ENCODE measurements around the gene GAB1.

GAB1 gene

GRCh38 chr4:143421609-143422008, 84.9 kb downstream of the GAB1 start:
- H3K9me3 ChIP-seq (ENCODE audit: insufficient read depth, low read length) = no peaks in the 10 kb centered on the region
- H3K27ac ChIP-seq (ENCODE audit: low read depth, low read length) = no peak overlapping the region
- no peak overlapping the region for H3K4me3 ChIP-seq (ENCODE audit: insufficient read depth, low read length, poor library complexity, severe bottlenecking)
- H3K27me3 ChIP-seq (ENCODE audit: low read length) = no peaks in the 10 kb centered on the region
- no peaks in the 10 kb centered on the region for H3K36me3 ChIP-seq (ENCODE audit: low read length)
- H4K20me1 ChIP-seq (ENCODE audit: low read depth, low read length) = no peaks in the 10 kb centered on the region
- H3K79me2 ChIP-seq (ENCODE audit: insufficient read depth, low read length) = no peaks in the 10 kb centered on the region
- H3K9me2 ChIP-seq (replicated peaks; ENCODE audit: insufficient read depth, low read length) = no peaks in the 10 kb centered on the region
- no peak overlapping the region for H3K9ac ChIP-seq (ENCODE audit: low read length)
- no peak for TF ChIP-seq EZH2phosphoT487 (conservative IDR thresholded peaks at IDR 0.05; ENCODE audit: low read length)
- no peak for TF ChIP-seq CTCF (IDR thresholded peaks at IDR 0.05; ENCODE audit: insufficient read depth, low read length, poor library complexity, severe bottlenecking)
- H3K4me2 ChIP-seq (ENCODE audit: low read depth, low read length, poor library complexity, severe bottlenecking) = no peak overlapping the region
- H3F3A ChIP-seq (ENCODE audit: insufficient read depth) = no peaks in the 10 kb centered on the region
- no peak overlapping the region for H2AFZ ChIP-seq (ENCODE audit: low read depth, low read length, severe bottlenecking)

DNA sequence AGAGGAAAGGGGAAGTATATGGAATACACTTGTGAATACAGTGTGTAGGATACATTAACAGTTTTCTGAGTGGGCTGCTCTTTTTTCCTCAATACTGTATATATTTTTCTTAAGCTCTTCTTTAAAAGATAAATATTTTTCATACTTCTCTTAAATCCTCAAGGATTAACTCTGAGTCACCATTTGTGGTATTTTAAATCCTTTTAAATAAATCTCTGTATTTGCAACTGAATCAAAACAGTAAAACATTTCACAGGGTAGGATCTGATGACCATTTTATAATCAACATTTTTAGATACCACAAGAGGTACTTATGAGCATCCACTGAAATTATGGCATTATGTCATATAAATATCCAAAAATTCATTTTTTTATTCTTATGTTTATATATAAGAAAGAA, 87.6 kb downstream of the GAB1 start:
- Histone ChIP-seq H3K4me2 (ENCODE audit: low read depth, low read length, poor library complexity, severe bottlenecking) (no peak overlapping the region), H3K9me2 (replicated peaks; ENCODE audit: insufficient read depth, low read length) (no peaks in the 10 kb centered on the region), H3K27ac (ENCODE audit: low read depth, low read length) (no peak overlapping the region), H4K20me1 (ENCODE audit: low read depth, low read length) (no peaks in the 10 kb centered on the region), H3K79me2 (ENCODE audit: insufficient read depth, low read length) (no peaks in the 10 kb centered on the region), H3K36me3 (ENCODE audit: low read length) (no peaks in the 10 kb centered on the region), H3K9me3 (ENCODE audit: insufficient read depth, low read length) (no peaks in the 10 kb centered on the region), H3K9ac (ENCODE audit: low read length) (no peak overlapping the region), H3K27me3 (ENCODE audit: low read length) (no peaks in the 10 kb centered on the region), H3F3A (ENCODE audit: insufficient read depth) (no peaks in the 10 kb centered on the region), H2AFZ (ENCODE audit: low read depth, low read length, severe bottlenecking) (no peak overlapping the region), H3K4me3 (ENCODE audit: insufficient read depth, low read length, poor library complexity, severe bottlenecking) (no peak overlapping the region)
- TF ChIP-seq EZH2phosphoT487 (conservative IDR thresholded peaks at IDR 0.05; ENCODE audit: low read length) = no peak
- TF ChIP-seq CTCF (IDR thresholded peaks at IDR 0.05; ENCODE audit: insufficient read depth, low read length, poor library complexity, severe bottlenecking) = no peak

GRCh38 chr4:143431526-143432257, 95.0 kb downstream of the GAB1 start:
- Histone ChIP-seq H4K20me1 (ENCODE audit: low read depth, low read length) (no peaks in the 10 kb centered on the region), H3K9ac (ENCODE audit: low read length) (no peak overlapping the region), H3K4me3 (ENCODE audit: insufficient read depth, low read length, poor library complexity, severe bottlenecking) (no peak overlapping the region), H3F3A (ENCODE audit: insufficient read depth) (no peaks in the 10 kb centered on the region), H3K27ac (ENCODE audit: low read depth, low read length) (no peak overlapping the region), H2AFZ (ENCODE audit: low read depth, low read length, severe bottlenecking) (no peak overlapping the region), H3K27me3 (ENCODE audit: low read length) (no peaks in the 10 kb centered on the region), H3K9me3 (ENCODE audit: insufficient read depth, low read length) (no peaks in the 10 kb centered on the region), H3K36me3 (ENCODE audit: low read length) (no peaks in the 10 kb centered on the region), H3K4me2 (ENCODE audit: low read depth, low read length, poor library complexity, severe bottlenecking) (no peak overlapping the region), H3K79me2 (ENCODE audit: insufficient read depth, low read length) (no peaks in the 10 kb centered on the region), H3K9me2 (replicated peaks; ENCODE audit: insufficient read depth, low read length) (no peaks in the 10 kb centered on the region)
- TF ChIP-seq CTCF (IDR thresholded peaks at IDR 0.05; ENCODE audit: insufficient read depth, low read length, poor library complexity, severe bottlenecking) (no peak), EZH2phosphoT487 (conservative IDR thresholded peaks at IDR 0.05; ENCODE audit: low read length) (no peak)

All from SU-DHL-6 (cell line).